Activated T-cell treated with anti-CD3 and anti-CD28 coated beads, Interleukin-2, amount 50 U/mL, for 4 hours (primary cell): ENCODE results near the gene SLC35A3. TPM values are rescaled to one million over a fixed set of nuclear protein-coding genes. Genes with fewer than 3 reads are reported as not detected.
"Not testable (repeated sequence)": the region's sequence is repeated elsewhere in the genome, so short reads cannot be mapped to it uniquely, and the experiment has no call there.

Experiments used
- ATAC-seq, 2 donors: fragments of 200-7000 bp; cut with Tn5 transposase; one replicate each; pipeline ENCODE4 v1.10.0; 2021
- DNase-seq: peaks from one replicate; pipeline ENCODE4 v3.0.0-alpha.2; 2020
- H3K27me3 Mint-ChIP-seq: one replicate; pipeline ENCODE4 v1.8.0; 2021; ENCODE audit warnings: low read depth, mixed read lengths
- H3K36me3 Mint-ChIP-seq: one replicate; pipeline ENCODE4 v1.8.0; 2022; ENCODE audit warnings: mixed read lengths; ENCODE audit not compliant: insufficient read depth
- H3K4me1 Mint-ChIP-seq: one replicate; pipeline ENCODE4 v1.8.0; 2021; ENCODE audit warnings: low read depth, mixed read lengths
- H3K4me3 Mint-ChIP-seq: one replicate; pipeline ENCODE4 v1.8.0; 2021; ENCODE audit warnings: mild to moderate bottlenecking, moderate library complexity, mixed read lengths
- H3K9me3 Mint-ChIP-seq: one replicate; pipeline ENCODE4 v1.8.0; 2021; ENCODE audit warnings: mixed read lengths
- total RNA-seq, 3 donors: library from RNA; stranded (reverse); gene quantifications; one replicate each; pipeline ENCODE4 v1.2.1, GENCODE V29; 2021

SLC35A3 gene
- total RNA-seq, result 10 to 100 TPM; 14.0 to 18.5 (median 16.9) TPM

- Mint-ChIP-seq H3K27me3 (no peaks in the 10 kb centered on the region), H3K4me3 (peak within 1 kb of the TSS; percentile 100), H3K36me3 (no peaks in the 10 kb centered on the region), H3K4me1 (peaks cover 33% of the 10 kb centered on the region), H3K9me3 (no peaks in the 10 kb centered on the region)
- DNase-seq, result peak; percentile 72
- ATAC-seq, result peak; percentile 94 to 95
These were observed at the start of gene SLC35A3 for GRCh38 chr1:99969729-99970621. SLC35A3 (plus strand) TSS chr1:99969996; CDS start chr1:99993555, 23,559 bp downstream.

GRCh38 chr1:99934801-99935200 is 35.0 kb upstream of the SLC35A3 start:
- Mint-ChIP-seq H3K9me3 (no peaks in the 10 kb centered on the region), H3K4me1 (no peaks in the 10 kb centered on the region), H3K27me3 (peaks cover 9% of the 10 kb centered on the region), H3K4me3 (no peak overlapping the region), H3K36me3 (no peaks in the 10 kb centered on the region)
- no peak for DNase-seq
- no peak for ATAC-seq

- no peaks in the 10 kb centered on the region for H3K36me3 Mint-ChIP-seq
- ATAC-seq (no peak), DNase-seq (no peak)
- no peaks in the 10 kb centered on the region for H3K4me1 Mint-ChIP-seq
- peaks cover 9% of the 10 kb centered on the region for H3K27me3 Mint-ChIP-seq
- H3K9me3 Mint-ChIP-seq, result no peaks in the 10 kb centered on the region
- no peak overlapping the region for H3K4me3 Mint-ChIP-seq
These were observed 34.3 kb upstream of the SLC35A3 start for GRCh38 chr1:99935534-99935933.

DNA sequence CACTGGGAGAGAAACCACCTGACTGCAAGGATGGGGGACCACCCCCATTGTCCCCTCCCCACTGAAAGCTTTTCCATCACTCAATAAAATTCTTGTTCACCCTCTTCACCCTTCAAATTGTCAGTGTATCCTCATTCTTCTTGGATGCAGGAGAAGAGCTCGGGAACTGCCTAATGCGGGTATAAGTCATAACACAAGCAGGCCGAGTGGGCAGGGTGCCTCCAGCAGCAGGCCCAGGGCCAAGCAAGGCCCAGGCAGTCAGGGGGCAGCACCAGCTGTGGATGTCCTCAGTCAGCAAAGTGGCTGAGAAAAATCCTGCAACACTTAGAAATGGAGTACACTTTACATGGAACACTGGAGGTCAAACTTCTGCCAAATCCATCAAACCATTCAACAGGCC is 33.7 kb upstream of the SLC35A3 start:
- ATAC-seq, result no peak
- H3K9me3 Mint-ChIP-seq, result no peaks in the 10 kb centered on the region
- no peak for DNase-seq
- H3K4me3 Mint-ChIP-seq, result no peak overlapping the region
- H3K4me1 Mint-ChIP-seq, result no peaks in the 10 kb centered on the region
- peaks cover 9% of the 10 kb centered on the region for H3K27me3 Mint-ChIP-seq
- H3K36me3 Mint-ChIP-seq, result no peaks in the 10 kb centered on the region

DNA sequence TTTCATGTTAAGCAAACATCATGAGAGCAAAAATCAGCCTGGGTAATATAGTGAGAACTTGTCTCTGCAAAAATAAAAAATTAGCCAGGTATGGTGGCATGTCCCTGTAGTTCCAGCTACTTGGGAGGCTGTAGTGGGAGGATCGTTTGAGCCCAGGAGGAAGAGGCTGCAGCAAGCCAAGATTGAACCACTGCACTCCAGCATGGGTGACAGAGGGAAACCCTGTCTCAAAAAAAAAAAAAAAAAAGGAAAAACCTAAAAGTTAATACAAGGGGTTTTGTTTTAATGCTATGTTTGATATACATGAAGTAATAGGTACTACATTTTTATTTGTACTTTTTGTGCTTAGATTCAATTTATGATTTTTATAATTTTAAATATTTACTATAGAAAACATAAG is 27.1 kb upstream of the SLC35A3 start:
- H3K4me1 Mint-ChIP-seq, result no peaks in the 10 kb centered on the region
- H3K36me3 Mint-ChIP-seq, result no peaks in the 10 kb centered on the region
- no peak overlapping the region for H3K4me3 Mint-ChIP-seq
- H3K27me3 Mint-ChIP-seq, result peaks cover 2% of the 10 kb centered on the region
- ATAC-seq (no peak), DNase-seq (no peak)
- H3K9me3 Mint-ChIP-seq, result no peaks in the 10 kb centered on the region

GRCh38 chr1:99943223-99943794 is 26.5 kb upstream of the SLC35A3 start:
- no peaks in the 10 kb centered on the region for H3K36me3 Mint-ChIP-seq
- no peak overlapping the region for H3K4me3 Mint-ChIP-seq
- no peak for ATAC-seq
- H3K9me3 Mint-ChIP-seq, result no peaks in the 10 kb centered on the region
- DNase-seq, result no peak
- peaks cover 2% of the 10 kb centered on the region for H3K27me3 Mint-ChIP-seq
- no peaks in the 10 kb centered on the region for H3K4me1 Mint-ChIP-seq

DNA sequence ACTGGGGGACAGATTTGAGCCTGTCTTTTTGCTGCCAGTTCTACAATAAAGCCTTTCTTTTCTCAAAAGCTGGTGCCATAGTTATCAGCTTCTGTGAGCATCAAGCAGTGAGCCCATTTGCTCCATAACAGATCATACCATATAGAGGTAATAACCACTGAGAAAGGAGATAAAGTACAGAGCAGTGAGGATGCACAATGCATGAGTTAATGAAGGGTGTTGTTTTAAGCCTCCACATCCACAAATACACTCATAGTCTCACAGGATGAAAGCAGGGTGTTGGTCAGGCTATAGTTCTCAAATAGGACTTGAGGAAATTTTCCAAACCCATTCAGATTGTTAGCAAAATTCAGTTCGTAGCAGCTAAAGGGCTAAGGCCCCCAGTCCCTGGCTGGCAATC is 25.6 kb upstream of the SLC35A3 start:
- Mint-ChIP-seq H3K4me1 (no peaks in the 10 kb centered on the region), H3K36me3 (no peaks in the 10 kb centered on the region), H3K9me3 (no peaks in the 10 kb centered on the region), H3K4me3 (no peak overlapping the region), H3K27me3 (peaks cover 2% of the 10 kb centered on the region)
- no peak for ATAC-seq
- DNase-seq, result no peak

- ATAC-seq (no peak), DNase-seq (no peak)
- no peaks in the 10 kb centered on the region for H3K9me3 Mint-ChIP-seq
- H3K4me3 Mint-ChIP-seq, result no peak overlapping the region
- H3K27me3 Mint-ChIP-seq, result peaks cover 2% of the 10 kb centered on the region
- no peaks in the 10 kb centered on the region for H3K36me3 Mint-ChIP-seq
- no peaks in the 10 kb centered on the region for H3K4me1 Mint-ChIP-seq
These were observed 24.6 kb upstream of the SLC35A3 start for GRCh38 chr1:99945174-99945573.

- H3K4me3 Mint-ChIP-seq, result no peak overlapping the region
- no peaks in the 10 kb centered on the region for H3K9me3 Mint-ChIP-seq
- H3K27me3 Mint-ChIP-seq, result no peaks in the 10 kb centered on the region
- no peaks in the 10 kb centered on the region for H3K36me3 Mint-ChIP-seq
- ATAC-seq (no peak), DNase-seq (no peak)
- no peaks in the 10 kb centered on the region for H3K4me1 Mint-ChIP-seq
These were observed 19.3 kb upstream of the SLC35A3 start for GRCh38 chr1:99950486-99950885.

- DNase-seq (no peak), ATAC-seq (no peak)
- H3K4me1 Mint-ChIP-seq, result no peaks in the 10 kb centered on the region
- no peak overlapping the region for H3K4me3 Mint-ChIP-seq
- H3K27me3 Mint-ChIP-seq, result no peaks in the 10 kb centered on the region
- no peaks in the 10 kb centered on the region for H3K9me3 Mint-ChIP-seq
- no peaks in the 10 kb centered on the region for H3K36me3 Mint-ChIP-seq
These were observed 17.3 kb upstream of the SLC35A3 start for GRCh38 chr1:99952522-99952921.

DNA sequence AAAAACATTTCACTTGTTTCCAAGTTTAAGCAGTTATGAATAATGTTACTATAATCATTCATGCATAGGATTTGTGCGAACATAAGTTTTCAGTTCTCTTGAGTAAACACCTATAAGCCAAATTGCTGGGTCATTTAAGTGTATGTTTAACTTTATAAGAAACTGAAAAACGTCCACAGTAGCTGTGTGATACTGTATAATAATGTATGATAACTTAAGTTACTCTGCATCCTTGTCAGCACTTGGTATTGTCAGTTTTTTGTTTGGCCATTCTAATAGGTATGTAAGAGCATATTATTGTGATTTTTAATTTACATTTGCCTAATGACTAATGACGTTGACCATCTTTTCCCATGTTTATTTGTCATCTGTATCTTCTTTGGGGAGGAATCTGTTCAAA is 14.4 kb upstream of the SLC35A3 start:
- DNase-seq (no peak), ATAC-seq (no peak)
- Mint-ChIP-seq H3K27me3 (no peaks in the 10 kb centered on the region), H3K9me3 (no peaks in the 10 kb centered on the region), H3K36me3 (no peaks in the 10 kb centered on the region), H3K4me3 (no peak overlapping the region), H3K4me1 (no peaks in the 10 kb centered on the region)

GRCh38 chr1:99956755-99957154 is 13.0 kb upstream of the SLC35A3 start:
- no peak for ATAC-seq

DNA sequence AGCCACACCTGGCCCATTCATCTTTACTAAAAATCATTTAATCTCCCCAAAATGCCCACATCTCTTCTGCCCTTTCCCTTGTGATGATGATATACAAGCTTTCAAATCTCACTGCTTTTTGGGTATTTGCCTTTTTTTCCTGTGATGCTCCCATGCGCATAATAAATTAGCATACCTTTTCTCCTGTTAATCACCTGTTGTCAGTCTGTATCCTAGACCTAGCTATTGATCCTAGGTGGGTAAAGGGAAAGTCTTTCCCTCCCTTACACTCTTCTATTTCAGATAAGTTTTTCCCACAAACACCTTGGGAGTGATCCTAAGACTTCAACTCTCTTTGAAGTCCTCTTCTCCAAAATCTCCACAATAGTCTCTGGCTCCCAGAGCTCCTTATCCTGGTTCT is 12.0 kb upstream of the SLC35A3 start:
- no peaks in the 10 kb centered on the region for H3K4me1 Mint-ChIP-seq
- H3K9me3 Mint-ChIP-seq, result no peaks in the 10 kb centered on the region
- no peak overlapping the region for H3K4me3 Mint-ChIP-seq
- no peaks in the 10 kb centered on the region for H3K36me3 Mint-ChIP-seq
- DNase-seq (no peak), ATAC-seq (no peak)
- H3K27me3 Mint-ChIP-seq, result no peaks in the 10 kb centered on the region

More at GRCh38 chr1:99956755-99957154, 13.0 kb upstream of the SLC35A3 start:
- DNase-seq, result no peak
- Mint-ChIP-seq H3K9me3 (no peaks in the 10 kb centered on the region), H3K4me3 (no peak overlapping the region), H3K27me3 (no peaks in the 10 kb centered on the region), H3K4me1 (no peaks in the 10 kb centered on the region), H3K36me3 (no peaks in the 10 kb centered on the region)

DNA sequence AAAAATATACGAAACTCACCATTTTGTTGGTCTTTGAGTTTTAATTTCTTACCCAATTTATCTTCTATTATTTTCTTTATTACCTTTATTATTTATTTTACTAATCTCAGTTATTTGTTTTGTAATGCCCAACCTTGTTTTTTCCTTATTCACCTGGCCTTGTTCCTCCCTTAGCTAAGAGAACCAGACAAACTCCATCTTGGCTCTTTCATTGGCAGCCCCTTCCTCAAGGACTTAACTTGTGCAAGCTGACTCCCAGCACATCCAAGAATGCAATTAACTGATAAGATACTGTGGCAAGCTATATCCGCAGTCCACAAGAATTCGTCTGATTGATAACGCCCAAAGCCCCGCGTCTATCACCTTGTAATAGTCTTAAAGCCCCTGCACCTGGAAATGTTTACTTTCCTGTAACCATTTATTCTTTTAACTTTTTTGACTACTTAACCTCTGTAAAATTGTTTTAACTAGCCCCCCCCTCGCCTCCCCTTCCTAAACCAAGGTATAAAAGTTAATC is 10.5 kb upstream of the SLC35A3 start:
- not testable (repeated sequence) for H3K4me3 Mint-ChIP-seq, H3K9me3 Mint-ChIP-seq, H3K4me1 Mint-ChIP-seq, H3K36me3 Mint-ChIP-seq, ATAC-seq, DNase-seq, H3K27me3 Mint-ChIP-seq

GRCh38 chr1:99960260-99960659 is 9.5 kb upstream of the SLC35A3 start:
- not testable (repeated sequence) for H3K36me3 Mint-ChIP-seq, H3K9me3 Mint-ChIP-seq, H3K4me1 Mint-ChIP-seq, DNase-seq, H3K27me3 Mint-ChIP-seq, H3K4me3 Mint-ChIP-seq, ATAC-seq
